ENCODE results near the gene RBM26. TPM values are rescaled to one million over a fixed set of nuclear protein-coding genes. Genes with fewer than 3 reads are reported as not detected.

The RBM26 gene
- total RNA-seq, 4 donors from 2014 or later = 13.9 to 52.7 (median 45.1) TPM

DNA sequence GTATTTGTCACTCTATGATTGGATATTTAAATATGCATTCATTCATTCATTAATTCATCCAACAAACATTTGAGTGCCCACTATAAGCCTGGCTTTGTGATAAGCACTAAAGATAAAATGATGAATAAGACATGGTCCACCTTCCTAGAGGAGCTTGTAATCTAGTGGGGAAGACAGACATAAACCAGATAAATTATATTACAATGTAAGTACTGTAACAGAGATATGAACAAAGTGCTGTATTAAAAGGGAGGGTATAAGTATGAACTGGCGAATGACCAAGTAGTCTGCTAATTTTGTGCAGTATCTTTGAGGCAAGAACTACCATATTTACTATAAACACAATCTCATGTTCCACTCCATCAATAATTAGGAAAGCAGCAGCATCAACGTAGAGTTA is 88.2 kb downstream of the RBM26 start:
- Histone ChIP-seq H3K27ac (no peak overlapping the region), H3K4me1 (no peaks in the 10 kb centered on the region), H3K9me3 (no peaks in the 10 kb centered on the region), H3K4me3 (no peak overlapping the region), H3K36me3 (peaks cover 0 to 33% (median 11%) of the 10 kb centered on the region in 4 donors), H3K27me3 (no peaks in the 10 kb centered on the region)
- WGBS, 2 donors (ENCODE audit: low coverage in 1 of 2) = 98 to 100% methylated on average over 1 to 2 of the region's 2 CpGs
- no peak for DNase-seq
- no peak for TF ChIP-seq CTCF (IDR thresholded peaks at IDR 0.05)
- no peak for TF ChIP-seq POLR2AphosphoS5 (IDR thresholded peaks at IDR 0.05)
- TF ChIP-seq POLR2A (IDR thresholded peaks at IDR 0.05) = no peak
- no peak for TF ChIP-seq EP300 (IDR thresholded peaks at IDR 0.05; ENCODE audit: low read depth)
- in situ Hi-C loops (cut with MboI; ENCODE audit: low pct_ligation_motif_present in 1 of 4, low pct_unique_long_range_greater_than_20kb in 1 of 4, low sequenced_read_pairs in 3 of 4) = loop anchor here in 1 of 4 donors (10.0 kb wide), 1 partner anchor 63 kb away; no protein-coding TSS in a partner anchor
- intact Hi-C loops (cut with DNase I; ENCODE audit: low total_unique reads) = no loop called here

- WGBS, 2 donors (ENCODE audit: low coverage in 1 of 2) = 53 to 65% methylated on average over 3 of the region's 3 CpGs
- Histone ChIP-seq H3K4me3 (no peak overlapping the region), H3K4me1 (no peaks in the 10 kb centered on the region), H3K9me3 (no peaks in the 10 kb centered on the region), H3K36me3 (peaks cover 0 to 9% (median 2%) of the 10 kb centered on the region in 4 donors), H3K27ac (no peak overlapping the region), H3K27me3 (no peaks in the 10 kb centered on the region)
- intact Hi-C loops (cut with DNase I; ENCODE audit: low total_unique reads) = no loop called here
- no peak for DNase-seq
- TF ChIP-seq CTCF (IDR thresholded peaks at IDR 0.05) = no peak
- no peak for TF ChIP-seq POLR2A (IDR thresholded peaks at IDR 0.05)
- no peak for TF ChIP-seq EP300 (IDR thresholded peaks at IDR 0.05; ENCODE audit: low read depth)
- TF ChIP-seq POLR2AphosphoS5 (IDR thresholded peaks at IDR 0.05) = no peak
- in situ Hi-C loops (cut with MboI; ENCODE audit: low pct_ligation_motif_present in 1 of 4, low pct_unique_long_range_greater_than_20kb in 1 of 4, low sequenced_read_pairs in 3 of 4) = loop anchor here in 1 of 4 donors (10.0 kb wide), 1 partner anchor 60 kb away; no protein-coding TSS in a partner anchor
These were observed 91.4 kb downstream of the RBM26 start for GRCh38 chr13:79314652-79315051.

GRCh38 chr13:79312340-79312855 is 93.7 kb downstream of the RBM26 start:
- TF ChIP-seq CTCF (IDR thresholded peaks at IDR 0.05) (no peak), EP300 (IDR thresholded peaks at IDR 0.05; ENCODE audit: low read depth) (no peak), POLR2AphosphoS5 (IDR thresholded peaks at IDR 0.05) (no peak), POLR2A (IDR thresholded peaks at IDR 0.05) (no peak)
- Histone ChIP-seq H3K4me3 (no peak overlapping the region), H3K27me3 (no peaks in the 10 kb centered on the region), H3K36me3 (peaks cover 0 to 5% (median 0%) of the 10 kb centered on the region in 4 donors), H3K4me1 (no peaks in the 10 kb centered on the region), H3K9me3 (no peaks in the 10 kb centered on the region), H3K27ac (no peak overlapping the region)
- intact Hi-C loops (cut with DNase I; ENCODE audit: low total_unique reads) (no loop called here), in situ Hi-C loops (cut with MboI; ENCODE audit: low pct_ligation_motif_present in 1 of 4, low pct_unique_long_range_greater_than_20kb in 1 of 4, low sequenced_read_pairs in 3 of 4) (loop anchor here in 1 of 4 donors (10.0 kb wide), 1 partner anchor 58 kb away; no protein-coding TSS in a partner anchor)
- no peak for DNase-seq
- WGBS, 2 donors (ENCODE audit: low coverage in 1 of 2) = 48 to 69% methylated on average over 2 of the region's 2 CpGs

- Histone ChIP-seq H3K4me1 (no peaks in the 10 kb centered on the region), H3K36me3 (peaks cover 0 to 5% (median 0%) of the 10 kb centered on the region in 4 donors), H3K27me3 (no peaks in the 10 kb centered on the region), H3K4me3 (no peak overlapping the region), H3K9me3 (no peaks in the 10 kb centered on the region), H3K27ac (no peak overlapping the region)
- WGBS, 2 donors (ENCODE audit: low coverage in 1 of 2) = 69 to 73% methylated on average over 3 of the region's 3 CpGs
- intact Hi-C loops (cut with DNase I; ENCODE audit: low total_unique reads) (no loop called here), in situ Hi-C loops (cut with MboI; ENCODE audit: low pct_ligation_motif_present in 1 of 4, low pct_unique_long_range_greater_than_20kb in 1 of 4, low sequenced_read_pairs in 3 of 4) (loop anchor here in 1 of 4 donors (10.0 kb wide), 1 partner anchor 57 kb away; no protein-coding TSS in a partner anchor)
- no peak for DNase-seq
- no peak for TF ChIP-seq EP300 (IDR thresholded peaks at IDR 0.05; ENCODE audit: low read depth)
- no peak for TF ChIP-seq CTCF (IDR thresholded peaks at IDR 0.05)
- TF ChIP-seq POLR2A (IDR thresholded peaks at IDR 0.05) = no peak
- TF ChIP-seq POLR2AphosphoS5 (IDR thresholded peaks at IDR 0.05) = no peak
These were observed 94.7 kb downstream of the RBM26 start for GRCh38 chr13:79311386-79311785.
